GM10248 (cell line): ENCODE measurements around the gene COBL.

Experiments
- CTCF ChIA-PET: fragments of 300-600 bp; sonication (Branson Sonifier 250); formaldehyde crosslinking; extraction: SDS; loops from one replicate; lab custom pipeline; 2021; ENCODE audit warnings: antibody characterized with exemption; lab: Yijun Ruan, JAX
- POLR2A ChIA-PET: fragments of 350-650 bp; sonication (Branson Sonifier 250); formaldehyde crosslinking; extraction: SDS; loops from one replicate; lab custom pipeline; 2020; ENCODE audit warnings: antibody characterized with exemption; lab: Yijun Ruan, JAX
- DNase-seq: peaks from one replicate; pipeline ENCODE4 v3.0.0; 2012; ENCODE audit errors: extremely low spot score
- CTCF ChIP-seq: IDR thresholded peaks from 2 replicates; pipeline ENCODE4 v1.5.1; 2012; ENCODE audit warnings: mild to moderate bottlenecking, low read depth; ENCODE audit errors: extremely low read depth, missing control alignments, control extremely low read depth

Gene COBL

GRCh38 chr7:51066405-51066882 lies 250.2 kb downstream of the COBL start:
- no peak for TF ChIP-seq CTCF
- CTCF ChIA-PET = no interaction called here
- no peak for DNase-seq
- POLR2A ChIA-PET = no interaction called here

GRCh38 chr7:51065766-51066165 lies 250.8 kb downstream of the COBL start:
- no peak for DNase-seq
- no peak for TF ChIP-seq CTCF
- POLR2A ChIA-PET = no interaction called here
- CTCF ChIA-PET = no interaction called here

- no peak for TF ChIP-seq CTCF
- POLR2A ChIA-PET = no interaction called here
- no peak for DNase-seq
- CTCF ChIA-PET = no interaction called here
Observed at GRCh38 chr7:51064688-51065087, 251.9 kb downstream of the COBL start.

GRCh38 chr7:51062222-51062987 lies 254.2 kb downstream of the COBL start:
- no peak for TF ChIP-seq CTCF
- ChIA-PET CTCF (no interaction called here), POLR2A (no interaction called here)
- no peak for DNase-seq

GRCh38 chr7:51060536-51060935 lies 256.1 kb downstream of the COBL start:
- CTCF ChIA-PET = no interaction called here
- POLR2A ChIA-PET = no interaction called here
- DNase-seq = no peak
- TF ChIP-seq CTCF = no peak

GRCh38 chr7:51059504-51060142 lies 257.0 kb downstream of the COBL start:
- ChIA-PET CTCF (no interaction called here), POLR2A (no interaction called here)
- TF ChIP-seq CTCF = no peak
- DNase-seq = no peak
